Ovary (tissue), 3 donors: ENCODE results near the gene MYL11.

ENCODE experiments used
- CTCF ChIP-seq, 3 donors: fragments of 450-650 bp in 2 of 3; fragments of 200-600 bp in 1 of 3; IDR thresholded peaks; one replicate each; pipeline versions ENCODE4 v1.5.1 to v1.8.0; 2016 to 2022; ENCODE audit warnings: antibody characterized with exemption in 3 of 3, mild to moderate bottlenecking in 1 of 3
- EP300 ChIP-seq: sonication (generic); formaldehyde crosslinking; IDR thresholded peaks from one replicate; pipeline ENCODE4 v1.6.1; 2017; ENCODE audit warnings: antibody characterized with exemption
- donor health status: DM: no; HTN: no; CAD: no.

DNA sequence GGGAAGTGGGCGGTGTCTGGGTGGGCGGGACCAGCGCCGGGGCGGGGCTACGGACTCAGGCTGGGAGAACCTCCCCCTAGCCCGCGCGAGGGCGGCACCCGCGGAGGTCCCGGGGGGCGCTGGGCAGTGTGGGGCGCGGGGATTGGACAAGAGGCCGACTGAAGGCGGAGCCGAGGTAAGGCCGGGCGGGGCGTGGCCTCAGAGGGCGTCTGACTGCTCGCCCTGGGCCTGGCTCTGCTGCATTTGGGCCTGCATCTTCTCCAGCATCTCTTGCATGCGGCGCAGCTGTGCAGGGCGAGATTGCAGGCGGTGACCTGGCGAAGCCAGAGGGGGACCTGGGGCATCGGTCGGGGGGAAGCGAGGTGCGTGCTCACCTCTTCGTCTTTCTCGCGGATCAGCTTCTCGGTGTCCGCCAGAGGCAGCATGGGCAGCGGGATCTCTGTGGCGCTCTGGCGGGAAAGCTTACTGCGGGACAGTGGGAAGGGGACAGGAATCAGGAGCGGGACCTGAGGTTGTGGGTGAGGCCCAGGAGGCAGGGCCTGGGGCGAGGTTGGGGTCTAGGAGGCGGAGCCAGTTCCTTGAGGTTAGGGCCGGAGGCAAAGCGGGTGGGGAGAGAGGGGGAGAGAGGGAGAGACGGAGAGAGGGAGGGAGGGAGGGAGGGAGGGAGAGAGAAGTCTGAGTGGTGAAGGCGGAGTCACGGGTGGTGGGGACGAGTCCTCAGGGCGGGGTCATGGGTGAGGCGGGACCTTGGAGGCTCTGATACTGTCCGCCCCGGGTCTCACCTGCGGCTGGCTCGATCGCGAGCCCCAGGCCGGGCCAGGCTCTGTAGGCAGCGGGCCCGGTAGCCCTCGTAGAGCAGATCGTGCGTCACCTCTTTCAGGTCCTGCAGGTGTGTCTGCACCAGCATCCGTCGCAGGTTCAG is 3.9 kb downstream of the MYL11 start:
- no peak for TF ChIP-seq CTCF (IDR thresholded peaks at IDR 0.05)
- no peak for TF ChIP-seq EP300
